GM19025 (cell line): Measurements from ENCODE around the gene SLC22A16.
"Not testable (repeated sequence)": the region's sequence is repeated elsewhere in the genome, so short reads cannot be mapped to it uniquely, and the experiment has no call there.

Experiments used
- ATAC-seq: cut with Tn5 transposase; IDR thresholded peaks from one replicate; pipeline ENCODE4 v1.9.1; 2021; ENCODE audit warnings: mild to moderate bottlenecking, low read depth, moderate library complexity; ENCODE audit not compliant: unreplicated experiment

Gene SLC22A16

DNA sequence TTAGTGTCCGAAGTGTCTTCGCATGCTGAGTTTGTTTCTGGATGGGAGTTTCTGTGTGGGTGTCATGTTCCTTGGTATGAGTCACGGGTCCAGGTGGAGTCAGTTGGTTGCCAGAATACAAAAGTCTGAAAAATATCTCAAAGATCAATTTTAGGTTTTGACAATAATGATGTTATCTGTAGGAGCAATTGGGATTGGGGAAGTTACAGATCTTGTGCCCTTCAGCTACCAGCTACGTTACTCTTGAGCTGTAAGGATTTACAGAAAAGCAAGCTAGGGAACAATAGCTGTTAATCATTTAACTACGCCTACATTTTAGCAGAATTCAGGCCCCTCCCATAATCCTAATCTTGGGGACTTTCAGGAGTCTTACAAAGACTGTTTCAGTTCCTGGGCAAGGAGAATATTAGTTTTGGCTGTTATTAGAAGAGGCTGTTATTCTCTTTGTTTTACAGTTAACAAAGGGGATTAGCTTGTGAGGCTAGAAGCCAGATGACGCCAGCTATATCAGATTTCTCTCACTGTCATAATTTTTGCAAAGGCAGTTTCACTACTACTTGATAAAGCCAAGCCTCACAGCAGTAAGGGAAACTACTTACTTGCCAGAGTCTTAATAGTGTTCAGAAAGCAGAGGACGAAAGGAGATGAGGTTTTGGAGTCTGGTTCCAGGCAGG, 15.4 kb upstream of the SLC22A16 start:
- no peak for ATAC-seq

DNA sequence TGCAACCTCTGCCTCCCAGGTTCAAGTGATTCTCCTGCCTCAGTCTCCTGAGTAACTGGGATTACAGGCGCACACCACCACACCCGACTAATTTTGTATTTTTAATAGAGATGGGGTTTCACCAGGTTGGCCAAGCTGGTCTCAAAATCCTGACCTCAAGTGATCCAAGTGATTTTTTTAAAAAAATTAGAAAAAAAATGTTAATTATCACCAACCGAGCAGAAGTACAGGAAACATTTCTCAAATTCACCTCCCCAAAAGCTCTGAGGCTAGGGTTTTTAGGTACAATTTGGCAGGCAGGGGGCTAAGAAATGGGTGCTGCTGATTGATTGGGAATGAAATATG, 14.9 kb upstream of the SLC22A16 start:
- no peak for ATAC-seq

DNA sequence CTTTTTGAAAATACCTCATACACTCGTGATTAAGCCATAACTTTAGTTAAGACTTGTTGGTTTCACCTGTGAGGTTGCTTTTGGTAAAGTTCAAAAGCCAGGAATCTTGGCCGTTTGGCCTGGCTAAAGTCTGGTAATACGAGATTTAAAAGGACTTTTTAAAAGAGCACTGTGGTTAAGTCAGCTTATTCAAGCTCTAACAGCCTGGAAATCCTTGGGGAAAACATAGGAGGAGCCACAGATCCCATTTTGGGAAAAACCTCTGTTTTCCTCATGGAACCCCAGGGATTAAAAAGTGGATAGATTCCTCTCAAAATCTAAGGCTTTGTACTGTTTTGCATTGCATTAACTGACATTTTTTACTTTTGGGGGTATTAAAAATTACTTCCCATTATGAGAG, 13.7 kb upstream of the SLC22A16 start:
- no peak for ATAC-seq

DNA sequence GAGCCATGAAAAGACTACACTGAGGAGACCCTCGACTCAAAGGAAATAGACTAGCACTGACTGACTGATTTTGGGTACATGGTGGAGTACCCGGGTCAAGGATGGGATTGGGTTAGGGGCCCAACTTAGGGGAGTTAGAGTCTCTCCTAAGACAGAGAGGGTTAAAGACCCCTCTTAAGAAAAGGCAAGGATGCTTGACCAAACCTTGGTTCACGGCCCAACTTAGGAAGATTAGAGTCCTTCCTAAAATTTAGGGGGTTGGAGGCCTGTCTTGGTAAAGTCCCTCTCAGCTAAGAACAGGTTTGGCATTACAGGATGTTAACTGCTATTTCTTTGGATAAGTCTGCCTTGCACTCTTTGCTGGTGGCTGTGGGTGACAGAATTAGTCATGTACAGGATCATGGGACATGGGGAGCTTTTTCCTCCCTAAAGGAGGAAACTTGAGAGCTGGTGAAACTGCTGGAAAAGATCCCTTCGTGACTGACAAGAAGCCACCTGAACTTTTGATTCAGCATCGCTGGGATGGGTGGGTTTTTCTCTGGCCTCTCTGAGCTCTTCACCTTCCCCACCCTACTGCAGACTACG, 12.3 kb upstream of the SLC22A16 start:
- no peak for ATAC-seq

DNA sequence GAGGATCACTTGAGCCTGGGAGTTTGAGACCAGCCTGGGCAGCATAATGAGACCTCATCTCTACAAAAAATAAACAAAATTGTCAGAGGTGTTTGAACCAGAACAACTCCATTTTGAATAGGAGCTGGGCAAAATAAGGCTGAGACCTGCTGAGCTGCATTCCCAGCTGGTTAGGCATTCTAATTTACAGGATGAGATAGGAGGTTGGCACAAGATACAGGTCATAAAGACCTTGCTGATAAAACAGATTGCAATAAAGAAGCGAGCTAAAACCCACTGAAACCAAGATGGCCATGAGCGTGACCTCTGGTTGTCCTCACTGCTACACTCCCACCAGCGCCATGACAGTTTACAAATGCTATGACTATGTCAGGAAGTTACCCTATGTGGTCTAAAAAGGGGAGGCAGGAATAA, 11.6 kb upstream of the SLC22A16 start:
- ATAC-seq: not testable (repeated sequence)

DNA sequence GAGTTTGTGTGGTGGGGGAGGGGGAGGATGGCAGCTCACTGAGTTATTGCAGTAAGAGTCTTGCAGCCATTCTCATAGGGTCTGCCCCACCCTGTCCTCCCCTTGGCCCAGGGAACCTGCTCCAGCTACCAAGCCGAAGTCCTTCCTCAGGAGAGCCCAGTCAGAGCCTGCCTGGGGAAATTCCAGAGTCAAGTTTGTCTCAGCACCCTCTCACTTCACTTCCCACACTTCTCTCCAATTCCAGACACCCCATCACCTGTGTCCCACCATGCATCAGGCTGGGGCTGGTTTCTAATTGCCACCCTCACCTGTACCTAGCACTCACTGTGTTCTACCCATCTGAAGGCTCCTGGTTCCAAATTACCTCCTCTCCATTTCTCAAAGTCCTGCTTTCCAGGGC, 10.3 kb upstream of the SLC22A16 start:
- ATAC-seq: no peak

DNA sequence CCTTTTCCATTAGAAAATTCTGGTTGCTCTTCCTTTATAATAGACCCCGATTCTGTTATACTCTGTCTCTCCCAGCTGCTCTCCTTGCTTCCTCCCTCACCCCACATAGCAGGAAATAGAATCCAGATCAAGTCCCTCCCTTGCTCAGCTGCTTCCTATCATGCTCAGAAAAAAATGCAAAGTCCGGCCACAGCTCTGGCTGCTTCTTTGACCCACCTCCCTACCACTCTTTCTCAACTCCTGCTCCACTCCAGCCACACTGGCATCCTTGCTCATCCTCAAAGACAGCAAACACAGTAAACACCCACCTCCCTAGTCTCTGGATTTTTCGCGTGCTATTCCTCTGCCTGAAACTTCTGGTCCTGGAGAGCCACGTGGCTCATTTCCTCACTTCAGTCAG, 9.1 kb upstream of the SLC22A16 start:
- no peak for ATAC-seq

DNA sequence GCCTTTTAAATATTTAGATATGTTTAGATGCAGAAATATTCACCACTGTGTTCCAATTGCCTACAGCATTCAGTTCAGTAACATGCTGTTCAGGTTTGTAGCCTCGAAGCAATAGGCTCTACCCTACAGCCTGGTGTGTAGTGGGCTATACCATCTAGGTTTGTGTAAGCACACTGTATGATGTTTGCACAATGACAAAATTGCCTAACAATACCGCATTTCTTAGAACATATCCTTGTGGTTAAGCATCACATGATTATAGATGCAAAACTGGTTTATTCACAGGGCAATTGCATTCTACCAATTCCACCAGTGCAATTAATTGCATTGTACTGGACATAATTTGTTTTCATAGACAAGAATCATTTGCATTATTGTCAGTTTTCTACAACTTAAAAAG, 7.9 kb upstream of the SLC22A16 start:
- no peak for ATAC-seq

DNA sequence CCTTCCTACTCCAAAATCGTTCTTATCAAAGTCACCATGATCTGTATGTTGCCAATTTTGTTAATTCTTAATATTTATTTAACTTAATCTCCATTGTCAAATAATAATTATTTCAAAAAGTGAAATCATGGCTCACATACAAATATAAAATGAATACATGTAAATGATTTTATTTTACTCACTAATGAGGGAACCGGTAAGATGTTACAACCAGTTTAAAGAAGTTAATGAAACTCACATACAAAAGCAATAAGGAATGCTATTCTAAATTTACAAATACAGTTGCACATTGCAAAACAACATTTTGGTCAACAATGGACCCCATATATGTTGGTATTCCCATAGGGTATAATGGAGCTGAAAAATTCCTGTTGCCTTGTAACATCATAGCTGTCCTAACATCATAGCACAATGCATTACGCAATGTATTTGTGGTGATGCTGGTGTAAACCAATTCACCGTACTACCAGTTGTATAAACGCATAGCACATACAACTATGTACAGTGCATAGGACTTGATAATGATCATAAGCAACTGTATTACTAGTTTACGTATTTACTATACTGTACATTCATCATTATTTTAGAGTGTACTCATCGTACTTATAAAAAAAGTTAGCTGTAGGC, 6.5 kb upstream of the SLC22A16 start:
- ATAC-seq: no peak

DNA sequence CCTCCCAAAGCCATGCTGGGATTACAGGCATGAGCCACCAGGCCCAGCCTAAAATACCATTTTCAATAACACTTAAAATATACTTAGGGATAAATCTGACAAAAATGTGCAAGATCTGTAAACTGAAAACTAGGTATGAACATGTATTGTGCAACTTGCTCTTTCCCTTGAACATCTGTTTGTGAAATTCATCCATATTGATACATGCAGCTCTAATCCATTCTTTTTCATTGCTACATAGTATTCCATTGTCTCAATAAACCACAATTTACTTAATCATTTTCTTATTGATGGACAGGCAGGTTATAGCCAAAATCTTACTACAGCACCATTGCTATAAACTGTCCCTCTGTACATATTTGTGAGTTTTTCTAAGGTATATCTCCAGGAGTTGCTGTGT, 4.7 kb upstream of the SLC22A16 start:
- no peak for ATAC-seq

DNA sequence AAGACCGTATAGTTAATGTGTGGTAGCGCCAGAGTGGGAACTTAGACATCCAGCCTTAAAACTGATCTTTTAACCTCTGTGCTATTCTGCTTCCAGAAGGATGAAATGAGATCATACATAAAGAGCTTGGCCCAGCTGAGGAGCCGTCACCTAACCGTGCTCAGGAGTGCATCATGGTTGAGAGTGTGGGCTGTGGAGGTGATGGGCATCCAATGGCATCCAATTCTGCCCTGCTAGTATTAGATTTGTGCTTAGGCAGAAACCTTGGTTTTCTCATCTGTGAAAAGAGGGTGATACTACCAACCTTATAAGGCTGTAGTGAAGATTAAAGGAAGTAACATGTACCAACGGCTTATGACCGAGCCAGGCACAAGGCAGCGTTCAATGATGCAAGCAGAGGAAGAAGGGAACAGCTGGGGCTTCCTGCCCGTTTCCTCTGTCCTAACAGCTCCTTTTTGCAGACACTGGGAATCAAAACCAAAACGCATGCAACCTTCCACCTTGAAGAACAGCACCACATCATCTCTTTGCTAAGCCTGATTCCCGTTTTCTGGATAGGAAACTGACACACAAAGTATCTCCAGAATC, 1.3 kb downstream of the SLC22A16 start:
- no peak for ATAC-seq

DNA sequence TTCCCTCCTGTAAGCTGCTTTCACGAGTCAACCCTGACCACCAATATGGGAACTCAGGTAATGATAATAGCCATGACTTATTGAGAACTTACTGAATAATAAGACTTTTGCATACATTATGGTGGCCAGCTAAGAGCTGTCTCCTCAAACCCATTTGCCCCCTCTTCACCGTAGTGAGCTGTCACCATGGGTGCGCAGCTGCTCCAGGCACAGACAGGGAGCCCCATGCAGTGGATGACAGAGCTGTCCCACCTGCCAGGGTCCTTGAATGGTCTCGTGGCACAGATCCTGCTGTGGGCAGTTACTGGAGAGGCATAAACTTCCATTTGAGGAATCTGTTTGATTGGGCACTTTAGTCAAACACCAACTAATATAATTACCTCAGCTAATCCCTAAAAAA, 1.9 kb downstream of the SLC22A16 start:
- ATAC-seq: no peak

DNA sequence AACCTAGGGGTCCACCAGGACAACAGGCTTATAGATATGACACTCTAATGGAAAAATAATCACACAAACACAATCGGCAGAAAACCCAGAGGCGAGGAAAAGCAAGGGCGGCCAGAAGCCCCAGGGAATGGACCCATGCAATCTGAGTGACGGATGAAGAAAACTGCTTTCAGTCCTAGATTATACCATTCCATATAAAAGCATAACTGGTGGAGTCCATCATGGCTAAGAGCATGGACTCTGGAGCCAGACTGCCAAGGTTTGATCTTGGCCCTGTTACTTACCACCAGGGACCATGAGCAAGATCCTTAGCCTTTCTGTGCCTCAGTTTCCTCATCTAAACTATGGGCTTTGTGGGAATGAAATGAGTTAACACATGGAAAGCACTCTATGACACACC, 3.7 kb downstream of the SLC22A16 start:
- no peak for ATAC-seq

DNA sequence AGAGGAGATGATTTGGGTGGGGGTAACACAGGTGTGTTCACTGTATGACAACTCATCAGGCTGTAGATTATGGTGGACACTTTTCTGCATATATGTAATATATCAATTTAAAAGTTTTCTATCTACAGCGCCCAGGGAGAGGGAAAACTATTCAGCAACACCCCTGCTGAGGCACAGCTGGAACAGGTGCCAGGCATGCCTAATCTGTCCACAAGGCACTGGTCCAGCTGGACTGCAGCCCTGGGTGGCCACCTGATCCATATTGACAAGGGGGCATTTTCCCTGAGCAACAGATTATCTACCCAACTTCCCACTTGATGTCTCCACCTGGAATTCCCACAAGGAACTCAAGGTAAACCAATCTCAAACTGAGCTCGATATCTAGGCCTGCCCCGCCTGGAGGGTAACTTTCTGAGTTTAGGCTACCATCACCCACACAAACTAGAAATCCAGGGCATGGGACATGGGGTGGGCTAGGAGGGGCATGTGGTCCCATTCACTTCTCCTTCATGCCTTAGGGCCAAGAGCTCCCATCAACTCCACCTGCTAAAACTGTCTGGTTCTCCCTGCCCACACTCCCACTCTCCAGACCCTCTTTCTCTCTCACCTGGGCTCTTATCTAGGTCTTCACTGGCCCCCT, 4.6 kb downstream of the SLC22A16 start:
- no peak for ATAC-seq

DNA sequence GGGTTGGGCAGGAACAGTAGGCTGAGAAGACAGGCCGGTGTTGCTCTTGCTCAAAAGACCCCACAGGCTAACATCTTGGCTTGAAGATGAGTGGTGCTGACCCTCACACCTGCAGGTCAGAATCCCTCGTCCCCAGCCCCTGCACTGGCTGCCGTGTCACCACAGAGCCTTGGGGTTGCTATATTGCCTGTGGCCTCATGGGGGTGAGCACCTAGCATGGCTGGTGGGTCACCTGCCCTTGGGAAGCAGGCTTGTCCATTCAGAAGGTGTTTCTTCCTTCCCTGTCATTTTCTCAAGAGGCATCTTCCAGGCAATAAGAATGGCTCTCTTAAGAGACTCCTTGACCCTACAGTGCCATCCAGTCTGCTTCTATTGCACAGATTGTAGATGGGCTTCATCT, 7.7 kb downstream of the SLC22A16 start:
- no peak for ATAC-seq

DNA sequence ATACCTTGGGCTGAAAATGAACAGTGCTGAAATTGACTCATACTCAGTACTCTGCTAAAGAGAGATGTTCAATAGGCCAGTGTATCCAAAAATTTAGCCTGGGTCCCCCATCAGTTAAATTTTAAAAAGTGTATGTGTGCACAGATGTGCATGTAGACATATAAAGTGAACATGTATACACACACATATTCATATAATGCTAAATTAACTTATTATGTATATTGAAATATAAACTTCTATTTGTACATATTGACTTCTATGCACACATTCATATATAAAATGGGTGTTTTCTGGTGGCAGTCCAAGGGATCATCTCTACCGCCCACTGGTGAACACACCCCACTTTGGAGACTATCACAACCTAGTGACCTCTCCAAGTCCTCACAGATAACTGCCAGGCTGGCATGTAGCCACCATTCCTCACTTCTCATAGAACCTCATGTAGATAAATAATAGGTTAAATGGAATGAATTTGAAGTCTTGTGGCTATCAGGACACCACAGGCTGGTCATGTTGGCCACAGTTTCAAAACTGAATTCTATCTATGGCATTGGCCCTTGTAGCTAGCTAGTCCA, 8.8 kb downstream of the SLC22A16 start:
- no peak for ATAC-seq

DNA sequence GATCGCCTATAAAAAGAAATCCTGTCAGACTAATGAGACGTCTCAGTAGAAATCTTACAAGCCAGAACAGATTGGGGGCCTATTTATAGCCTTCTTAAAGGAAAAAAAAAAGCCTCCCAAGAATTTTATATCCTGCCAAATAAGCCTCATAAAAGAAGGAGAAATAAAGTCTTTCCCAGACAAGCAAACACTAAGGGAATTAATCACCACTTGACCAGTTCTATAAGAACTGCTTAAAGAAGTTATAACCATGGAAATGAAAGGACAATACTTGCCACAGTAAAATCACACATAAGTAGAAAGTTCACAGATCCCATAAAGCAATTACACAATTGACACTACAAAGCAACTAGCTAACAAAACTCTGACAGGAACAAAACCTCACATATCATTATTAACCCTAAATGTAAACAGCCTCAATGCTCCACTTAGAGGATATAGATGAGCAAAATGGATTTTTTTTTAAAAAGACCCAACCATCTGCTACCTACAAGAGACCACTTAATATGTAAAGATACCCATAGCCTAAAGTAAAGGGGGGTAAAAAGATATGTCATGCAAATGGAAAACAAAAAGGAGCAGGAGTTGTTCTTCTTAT, 13.4 kb downstream of the SLC22A16 start:
- ATAC-seq: no peak

DNA sequence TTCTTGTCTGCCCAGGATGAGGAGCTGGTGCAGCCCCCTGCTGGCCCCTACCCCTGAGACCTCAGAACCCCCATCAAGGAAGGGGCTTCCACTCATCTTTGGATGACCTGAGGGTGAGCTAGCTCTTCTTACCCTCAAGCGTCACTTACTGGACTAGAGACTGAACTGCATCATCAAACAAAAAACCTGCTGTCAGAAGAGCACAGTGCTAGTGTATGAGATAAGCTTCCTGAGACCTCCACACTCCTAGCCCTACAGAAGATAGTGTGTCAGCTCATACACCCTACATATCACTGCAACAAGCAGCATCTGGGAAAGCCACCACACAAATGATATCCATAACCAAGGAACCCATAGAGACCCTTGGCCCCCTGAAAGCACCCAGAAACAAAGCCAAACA, 15.0 kb downstream of the SLC22A16 start:
- ATAC-seq: no peak

DNA sequence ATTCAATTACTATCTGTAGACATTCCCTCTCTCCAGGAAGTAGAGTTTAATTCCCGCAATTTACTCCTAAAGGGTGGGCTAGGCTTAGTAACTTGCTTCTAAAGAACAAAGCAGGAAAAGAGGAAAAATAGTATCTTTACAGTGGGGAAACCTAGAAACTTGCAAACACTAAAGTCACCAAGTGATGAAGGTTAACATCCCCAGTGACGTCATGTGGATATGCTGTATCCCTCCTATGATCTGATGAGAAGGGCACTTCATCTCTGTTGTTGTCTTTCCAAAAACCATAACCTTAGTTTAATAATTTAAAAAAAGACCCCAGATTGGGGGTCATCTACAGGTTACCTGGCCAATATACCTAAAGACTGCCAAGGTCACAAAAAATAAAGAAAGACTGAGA, 17.3 kb downstream of the SLC22A16 start:
- no peak for ATAC-seq

DNA sequence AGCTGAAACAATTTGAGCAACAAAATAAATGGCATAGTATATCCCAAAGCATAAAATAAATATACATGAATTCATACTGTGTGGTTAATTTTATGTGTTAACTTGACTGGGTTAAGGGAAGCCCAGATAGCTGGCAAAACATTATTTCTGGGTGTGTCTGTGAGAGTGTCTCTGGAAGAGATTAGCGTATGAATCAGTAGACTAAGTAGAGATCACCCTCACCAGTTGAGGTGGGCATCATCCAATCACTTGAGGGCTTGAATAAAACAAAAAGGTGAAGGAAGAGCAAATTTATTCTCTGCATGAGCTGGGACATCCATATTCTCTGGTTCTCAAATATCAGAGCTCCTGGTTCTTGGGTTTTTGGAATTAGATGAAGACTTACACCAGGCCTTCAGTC, 17.9 kb downstream of the SLC22A16 start:
- ATAC-seq: no peak
